Adrenal gland (tissue), 5 donors: ENCODE measurements around the gene SRMS.

ENCODE experiments used
- CTCF ChIP-seq, 6 experiments: fragments of 450-650 bp in 4 of 6; fragments of 200-600 bp in 2 of 6; sonication (generic) in 1 of 6; IDR thresholded peaks; 1 replicate in 5 of 6; 2 replicates in 1 of 6; pipeline versions ENCODE4 v1.5.1 to v1.8.0; 2016 to 2021; ENCODE audit warnings: antibody characterized with exemption in 6 of 6, mild to moderate bottlenecking in 2 of 6, moderate library complexity in 1 of 6
- POLR2A ChIP-seq, 2 donors: fragments of 450-650 bp; IDR thresholded peaks; one replicate each; pipeline ENCODE4 v1.6.1; 2017; ENCODE audit warnings: antibody characterized with exemption in 2 of 2, mild to moderate bottlenecking in 2 of 2, moderate library complexity in 1 of 2
- donor health status: DM: no; HTN: no; CAD: no.

- no peak for TF ChIP-seq POLR2A (IDR thresholded peaks at IDR 0.05)
- TF ChIP-seq CTCF (IDR thresholded peaks at IDR 0.05) = no peak
These were observed 19.0 kb upstream of the SRMS start for GRCh38 chr20:63566395-63567135.
